Middle frontal gyrus (tissue), 1 donor: ENCODE results near the gene MBNL3.
"Not testable (repeated sequence)": the region's sequence is repeated elsewhere in the genome, so short reads cannot be mapped to it uniquely, and the experiment has no call there.

Experiments
- DNase-seq: peaks from one replicate; pipeline ENCODE4 v3.0.0-alpha.2; 2015; ENCODE audit warnings: low spot score; ENCODE audit errors: extremely low spot score

The MBNL3 gene

DNA sequence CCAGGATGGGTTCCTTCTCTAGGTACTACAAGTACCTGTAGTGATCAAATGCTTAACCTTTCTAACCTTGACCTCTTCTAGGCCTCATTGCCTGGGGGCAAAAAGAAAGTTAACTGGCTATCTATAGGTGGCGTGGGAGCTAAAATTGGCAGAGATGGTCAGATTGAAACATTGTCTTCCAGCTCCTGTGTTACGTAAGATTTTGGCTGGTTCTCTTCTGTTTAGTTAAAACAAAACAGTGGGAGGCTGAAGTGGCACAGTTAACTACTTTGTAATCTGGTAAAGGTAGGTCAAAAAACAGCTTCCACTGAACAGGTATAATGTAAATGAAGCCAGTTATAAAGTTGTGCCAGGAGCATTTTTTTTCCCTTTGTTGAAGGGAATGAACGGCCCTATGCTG lies 115.2 kb downstream of the MBNL3 start:
- DNase-seq = no peak

DNA sequence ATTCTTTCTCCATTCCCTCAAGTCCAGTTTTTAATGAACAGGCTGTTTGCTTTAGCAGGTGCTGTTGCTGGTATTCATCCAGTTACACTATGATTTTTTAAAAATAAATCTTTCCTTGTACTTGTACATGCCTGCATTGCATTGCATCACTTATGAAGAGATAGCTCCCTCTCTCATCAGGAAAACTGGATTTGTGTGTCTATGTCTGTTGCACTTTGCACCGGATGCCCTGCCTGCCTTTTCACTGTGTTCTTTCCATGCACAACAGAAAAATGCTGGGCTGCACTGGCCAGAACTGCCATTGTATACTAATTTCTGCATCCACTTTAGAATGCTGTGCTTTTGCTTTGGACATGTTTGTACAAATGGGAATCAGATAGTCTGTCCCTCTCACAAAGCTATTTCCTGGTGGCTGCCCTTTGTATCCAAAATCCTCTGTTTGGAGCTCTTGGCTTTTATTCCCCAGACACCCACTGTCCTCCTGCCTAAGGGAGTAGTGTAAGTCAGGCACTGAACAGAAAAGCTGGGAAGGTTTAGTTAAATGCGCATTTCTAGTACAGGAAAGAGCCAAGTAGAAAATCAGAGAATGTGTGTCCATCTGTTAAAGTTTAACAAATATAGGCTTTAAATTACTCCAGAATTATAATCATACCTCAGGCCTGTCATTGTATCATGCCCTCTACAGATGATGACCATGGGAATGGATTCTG lies 119.1 kb downstream of the MBNL3 start:
- no peak for DNase-seq

DNA sequence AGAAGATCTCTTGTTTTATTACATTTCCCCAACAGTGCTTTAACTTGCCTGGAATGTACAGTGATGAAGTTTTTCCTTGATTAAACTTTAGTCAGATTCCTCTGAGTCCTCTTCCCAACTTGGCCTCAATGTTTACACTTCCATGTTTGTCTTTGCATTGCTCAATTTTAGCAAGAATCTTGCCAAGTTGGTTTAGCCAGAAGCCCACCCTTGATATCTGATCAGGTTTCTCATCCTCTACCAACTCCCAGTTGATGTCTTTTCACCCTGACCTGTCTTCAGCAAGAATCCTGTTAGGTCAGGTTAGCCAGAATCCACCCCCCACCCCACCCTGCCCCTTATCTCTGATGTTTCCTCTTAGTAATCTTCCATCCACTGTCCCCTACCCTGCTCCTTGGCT lies 120.9 kb downstream of the MBNL3 start:
- DNase-seq = no peak

DNA sequence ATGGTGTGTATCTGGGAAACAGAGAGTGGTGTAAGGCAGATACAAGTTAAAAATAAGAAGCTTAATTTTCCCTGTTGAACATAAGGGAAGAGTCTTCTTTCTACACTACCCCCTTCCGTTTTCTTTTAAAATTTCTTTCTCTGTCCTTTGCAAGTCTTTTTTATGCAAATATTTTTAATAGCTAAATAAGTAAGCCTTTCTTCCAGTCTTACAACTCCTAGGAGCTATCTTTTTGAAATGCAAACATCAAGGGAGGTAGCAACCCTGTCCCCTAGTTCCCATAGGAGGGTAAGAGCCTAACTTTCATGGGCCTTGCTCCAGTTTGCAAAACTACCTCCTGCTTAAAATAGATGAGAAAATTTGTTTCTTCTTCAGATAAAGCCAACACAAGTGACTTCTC lies 121.5 kb downstream of the MBNL3 start:
- DNase-seq = no peak

DNA sequence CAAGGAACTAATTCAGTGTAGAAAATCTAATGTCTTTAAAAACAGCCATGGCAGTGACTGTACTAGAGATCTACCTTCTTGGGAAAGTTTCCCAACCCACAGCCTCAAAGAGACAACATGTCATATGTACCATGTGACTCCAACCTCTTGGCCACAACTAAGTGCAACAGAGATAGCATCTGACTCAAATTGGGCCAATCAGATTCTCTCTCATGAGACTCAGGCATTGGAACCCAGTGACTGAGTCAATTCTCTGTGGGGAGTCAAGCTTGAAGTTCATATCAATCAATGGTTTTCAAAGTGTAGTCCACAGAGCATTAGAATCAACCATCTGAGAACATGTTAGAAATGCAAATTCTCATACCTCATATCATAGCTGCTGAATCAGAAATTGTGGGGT lies 123.3 kb downstream of the MBNL3 start:
- no peak for DNase-seq

DNA sequence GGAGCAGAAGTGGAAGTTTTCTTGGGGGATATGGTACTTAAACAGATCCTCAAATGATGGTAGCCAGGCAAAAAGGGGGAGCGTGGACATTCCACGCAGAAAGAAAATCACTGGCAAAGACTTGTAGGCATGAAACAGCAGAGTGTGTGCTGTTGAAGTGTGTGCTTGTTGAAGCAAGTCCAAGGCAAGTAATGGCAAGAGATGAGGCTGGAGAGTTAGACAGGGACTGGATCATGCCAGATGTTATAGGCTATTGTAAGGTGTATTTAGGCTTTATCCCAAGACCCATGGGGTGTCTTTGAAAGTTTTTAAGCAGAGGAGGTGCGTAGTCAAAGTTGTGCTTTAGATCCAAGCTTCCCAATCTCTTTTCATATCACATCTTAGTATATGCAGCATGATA lies 124.5 kb downstream of the MBNL3 start:
- no peak for DNase-seq

DNA sequence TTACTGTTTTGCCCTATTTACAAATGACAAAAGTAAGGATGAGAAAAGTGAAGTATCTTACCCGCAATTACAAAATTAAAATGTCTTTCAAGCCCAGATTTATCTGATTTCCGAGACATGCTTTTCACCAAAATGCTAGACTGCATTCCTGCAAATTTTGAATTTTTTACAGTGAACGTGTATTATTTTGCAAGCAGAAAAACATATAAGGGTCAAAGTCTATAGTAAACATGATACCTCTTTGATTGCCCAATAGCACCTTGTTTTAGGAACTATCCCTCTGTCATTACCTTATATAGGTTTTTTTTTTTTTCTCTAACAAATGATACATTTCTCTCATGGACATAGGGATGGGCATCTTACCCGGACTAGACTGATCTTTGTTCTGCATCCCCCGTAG lies 135.4 kb downstream of the MBNL3 start:
- DNase-seq = no peak

DNA sequence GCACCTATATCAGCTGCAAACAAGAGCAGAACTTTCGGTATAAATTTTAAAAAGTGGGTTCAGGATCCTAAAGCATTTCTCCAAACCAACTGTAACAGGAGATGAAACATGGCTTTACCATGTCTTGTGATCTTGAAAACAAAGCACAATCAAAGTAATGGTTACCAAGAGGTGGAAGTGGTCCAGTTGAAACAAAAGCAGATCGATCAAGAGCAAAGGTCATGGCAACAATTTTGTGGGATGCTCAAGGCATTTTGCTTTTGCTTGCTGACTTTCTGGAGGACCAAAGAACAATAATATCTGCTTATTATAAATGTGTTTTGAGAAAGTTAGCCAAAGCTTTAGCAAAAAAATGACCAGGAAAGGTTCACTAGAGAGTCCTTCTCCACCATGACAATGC lies 152.7 kb downstream of the MBNL3 start:
- DNase-seq = no peak

DNA sequence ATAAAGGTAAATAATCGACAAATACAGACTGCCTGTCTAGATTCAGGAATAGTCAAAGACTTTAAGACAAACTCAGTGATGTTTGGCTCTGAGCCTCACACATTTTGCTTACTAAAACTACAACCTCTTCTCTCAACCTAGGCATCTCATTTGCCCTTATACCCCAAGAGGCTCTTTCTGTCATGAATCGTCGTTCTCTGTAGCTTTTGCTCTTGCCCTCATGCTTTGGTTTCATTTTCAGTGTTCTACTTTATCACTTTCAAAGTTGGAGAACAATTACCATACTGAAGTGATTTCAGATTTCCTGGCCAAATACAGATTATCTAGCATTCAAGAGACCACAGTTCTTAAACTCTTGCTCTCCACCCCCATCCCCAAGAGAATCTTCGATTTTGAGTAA lies 155.5 kb downstream of the MBNL3 start:
- DNase-seq = no peak

DNA sequence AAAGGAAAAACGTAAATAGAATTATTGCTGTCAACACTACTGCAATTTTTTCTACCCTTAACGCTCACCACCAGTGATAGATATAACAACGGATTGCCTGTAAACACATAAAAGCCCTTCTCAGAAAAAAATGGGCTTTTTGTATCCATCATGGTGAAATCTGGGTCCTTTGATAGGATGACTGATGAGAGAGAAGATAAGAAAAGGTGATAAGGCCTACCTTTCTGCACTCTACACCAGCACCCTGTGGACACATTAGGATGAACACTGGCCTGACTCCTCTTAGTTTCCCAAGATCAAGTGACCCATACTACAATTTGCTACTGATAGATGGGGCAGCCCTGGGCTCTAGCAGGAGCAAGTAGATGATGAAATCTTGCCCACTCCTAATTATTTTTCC lies 157.3 kb downstream of the MBNL3 start:
- DNase-seq = no peak

DNA sequence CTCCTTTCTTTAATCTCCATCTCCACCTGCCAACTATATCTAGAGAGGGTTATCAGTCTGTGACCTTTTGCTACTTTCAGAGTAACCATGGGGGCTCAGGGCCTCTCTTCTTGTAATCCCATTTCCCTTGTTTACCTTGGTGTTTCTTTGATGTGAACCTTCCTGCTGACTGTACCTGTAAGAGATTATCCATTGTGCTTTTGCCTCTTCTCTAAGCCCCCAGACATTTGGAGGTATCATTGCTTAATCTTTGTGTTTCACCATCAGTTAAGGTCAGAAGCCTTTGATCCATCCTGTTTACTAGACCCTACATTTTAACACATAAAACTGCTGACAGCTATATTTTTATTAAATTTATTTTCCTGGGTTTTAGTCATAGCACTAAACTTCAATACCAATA lies 157.8 kb downstream of the MBNL3 start:
- DNase-seq = no peak

DNA sequence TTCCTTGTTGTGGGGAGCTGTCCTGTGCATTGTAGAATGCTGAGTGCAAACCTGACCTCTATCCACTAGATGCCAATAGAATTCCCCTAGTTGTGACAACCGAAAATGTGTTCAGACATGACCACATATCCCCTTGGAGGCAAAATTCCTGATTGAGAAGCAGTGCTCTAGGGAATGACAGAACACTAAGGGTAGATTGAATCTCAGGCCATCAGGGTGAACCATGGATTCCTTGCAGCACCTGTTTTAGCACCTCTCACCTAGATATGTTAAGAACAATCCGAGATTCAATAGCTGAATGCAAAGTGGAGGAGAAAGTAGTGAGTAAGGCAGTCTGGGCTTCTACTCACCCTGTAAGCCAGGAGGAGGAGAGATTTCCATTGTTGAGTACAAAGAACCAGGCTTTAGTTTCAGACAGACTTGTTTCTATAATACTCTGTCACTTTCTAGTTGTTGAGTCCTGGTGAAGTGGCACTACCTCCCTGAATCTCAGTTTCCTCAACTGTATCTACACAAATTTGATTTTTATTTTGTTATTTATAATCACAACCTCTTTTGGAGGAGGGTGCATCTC lies 158.6 kb downstream of the MBNL3 start:
- DNase-seq = no peak

DNA sequence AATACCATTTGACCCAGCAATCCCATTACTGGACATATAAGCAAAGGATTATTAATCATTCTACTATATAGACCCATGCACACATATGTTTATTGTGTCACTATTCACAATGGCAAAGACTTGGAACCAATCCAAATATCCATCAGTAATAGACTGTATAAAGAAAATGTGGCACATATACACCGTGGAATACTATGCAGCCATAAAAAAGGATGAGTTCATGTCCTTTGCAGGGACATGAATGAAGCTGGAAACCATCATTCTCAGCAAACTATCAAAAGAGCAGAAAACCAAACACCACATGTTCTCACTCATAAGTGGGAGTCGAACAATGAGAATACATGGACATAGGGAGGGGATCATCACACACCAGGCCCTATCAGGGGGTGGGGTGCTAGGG lies 161.9 kb downstream of the MBNL3 start:
- DNase-seq = not testable (repeated sequence)
